Endothelial cell of umbilical vein (primary cell): ENCODE data around the gene PKDREJ. TPM values are rescaled to one million over a fixed set of nuclear protein-coding genes. Genes with fewer than 3 reads are reported as not detected.

Experiments used
- BruUV-seq: library from RNA; stranded (reverse); fragments of 400-500 nt; replicated peaks from 2 replicates; lab custom pipeline; 2021; lab: Mats Ljungman, UMichigan
- CTCF ChIA-PET: fragments of 300-600, 350-600 bp; sonication (Branson Sonifier 250); formaldehyde crosslinking; loops from one replicate; lab custom pipeline; 2021; ENCODE audit warnings: antibody characterized with exemption, inconsistent platforms; lab: Charles Lee
- POLR2A ChIA-PET: fragments of 300-600, 350-600 bp; sonication (Branson Sonifier 250); formaldehyde crosslinking; loops from one replicate; lab custom pipeline; 2021; ENCODE audit warnings: antibody characterized with exemption, inconsistent platforms; lab: Charles Lee
- DNase-seq: peaks from one replicate; pipeline ENCODE4 v3.0.0-alpha.2; 2011; ENCODE audit warnings: low read depth, low spot score
- FAIRE-seq: peaks from 2 replicates; lab custom pipeline; 2011; peaks lifted over from hg19 to GRCh38; lab: Jason Lieb, UNC
- H2AFZ ChIP-seq: 2 replicates; pipeline ENCODE4 v1.6.0; 2012; ENCODE audit warnings: low read depth, low read length, control low read depth, inconsistent platforms
- H3K27ac ChIP-seq: 2 replicates; pipeline ENCODE4 v1.5.1; 2011; ENCODE audit warnings: low read depth, mild to moderate bottlenecking, control low read depth, low read length, moderate library complexity; ENCODE audit not compliant: insufficient read depth
- H3K27me3 ChIP-seq, 2 experiments: 2 replicates each; pipeline versions ENCODE4 v1.6.0 to v1.6.1; 2011; ENCODE audit warnings: low read length in 2 of 2, mixed read lengths in 1 of 2; ENCODE audit not compliant: control insufficient read depth in 2 of 2, insufficient read depth in 2 of 2
- H3K36me3 ChIP-seq, 2 experiments: 2 replicates in 1 of 2; 3 replicates in 1 of 2; pipeline ENCODE4 v1.5.1; 2011; ENCODE audit warnings: low read length in 2 of 2, mild to moderate bottlenecking in 1 of 2, moderate library complexity in 1 of 2; ENCODE audit not compliant: control insufficient read depth in 2 of 2, insufficient read depth in 2 of 2; ENCODE audit errors: extremely low read depth in 1 of 2
- H3K4me1 ChIP-seq: 3 replicates; pipeline ENCODE4 v1.5.1; 2011; ENCODE audit warnings: mild to moderate bottlenecking, low read length; ENCODE audit not compliant: control insufficient read depth, insufficient read depth; ENCODE audit errors: extremely low read depth
- H3K4me2 ChIP-seq: 2 replicates; pipeline ENCODE4 v1.6.1; 2011; ENCODE audit warnings: low read length, control low read depth, mixed read lengths; ENCODE audit not compliant: insufficient read depth
- H3K4me3 ChIP-seq, 3 experiments: fragments of 200-600 bp in 1 of 3; sonication (generic), shearing (Covaris generic) in 1 of 3; replicated peaks in 1 of 3; 2 replicates each; pipeline ENCODE4 v1.5.1; 2011 to 2016; ENCODE audit warnings: control low read depth in 3 of 3, low read length in 3 of 3, mild to moderate bottlenecking in 2 of 3, inconsistent platforms in 1 of 3, low read depth in 1 of 3, moderate library complexity in 1 of 3; ENCODE audit not compliant: insufficient read depth in 1 of 3
- H3K79me2 ChIP-seq: 2 replicates; pipeline ENCODE4 v1.6.0; 2012; ENCODE audit warnings: low read length, inconsistent platforms; ENCODE audit not compliant: control insufficient read depth, insufficient read depth
- H3K9ac ChIP-seq: replicated peaks from 2 replicates; pipeline ENCODE3; 2011; ENCODE audit warnings: low read length, control low read depth; ENCODE audit not compliant: insufficient read depth; ENCODE audit errors: extremely low read depth
- H3K9me1 ChIP-seq: replicated peaks from 3 replicates; pipeline ENCODE4 v1.6.0; 2011; ENCODE audit warnings: mild to moderate bottlenecking, low read length; ENCODE audit not compliant: control insufficient read depth, insufficient read depth; ENCODE audit errors: extremely low read depth
- H3K9me3 ChIP-seq: replicated peaks from 2 replicates; pipeline ENCODE4 v1.5.1; 2012; ENCODE audit warnings: low read length, inconsistent platforms; ENCODE audit not compliant: control insufficient read depth, insufficient read depth
- H4K20me1 ChIP-seq: replicated peaks from 2 replicates; pipeline ENCODE3; 2011; ENCODE audit warnings: mild to moderate bottlenecking, low read length; ENCODE audit not compliant: control insufficient read depth, insufficient read depth; ENCODE audit errors: extremely low read depth
- CTCF ChIP-seq, 2 donors: IDR thresholded peaks; 1 replicate in 1 of 2; 2 replicates in 1 of 2; pipeline ENCODE4 v1.5.1; 2011; ENCODE audit warnings: low read length in 2 of 2, mild to moderate bottlenecking in 2 of 2, moderate library complexity in 2 of 2, control low read depth in 1 of 2, inconsistent platforms in 1 of 2, low read depth in 1 of 2; ENCODE audit not compliant: insufficient read depth in 1 of 2; ENCODE audit errors: extremely low read depth in 1 of 2
- EZH2 ChIP-seq: IDR thresholded peaks from 2 replicates; pipeline ENCODE4 v1.6.1; 2012; ENCODE audit warnings: borderline replicate concordance, low read depth, mild to moderate bottlenecking, moderate library complexity, low read length, inconsistent platforms; ENCODE audit not compliant: severe bottlenecking
- FOS ChIP-seq: IDR thresholded peaks from 2 replicates; pipeline ENCODE4 v1.6.1; 2011; ENCODE audit warnings: mild to moderate bottlenecking, low read length, moderate library complexity, borderline replicate concordance; ENCODE audit not compliant: insufficient read depth
- GATA2 ChIP-seq: IDR thresholded peaks from 2 replicates; pipeline ENCODE4 v1.7.0; 2011; ENCODE audit warnings: low read depth, mild to moderate bottlenecking, moderate library complexity, mixed read lengths, low read length; ENCODE audit not compliant: insufficient read length, insufficient read depth
- JUN ChIP-seq: IDR thresholded peaks from 2 replicates; pipeline ENCODE4 v1.6.1; 2011; ENCODE audit warnings: borderline replicate concordance, low read depth; ENCODE audit not compliant: insufficient read length, insufficient read depth
- MAX ChIP-seq: IDR thresholded peaks from 2 replicates; pipeline ENCODE4 v1.6.1; 2011; ENCODE audit not compliant: insufficient read depth, insufficient read length
- MYC ChIP-seq: IDR thresholded peaks from one replicate; pipeline ENCODE4 v1.6.1; 2011; ENCODE audit warnings: mild to moderate bottlenecking, low read depth, low read length
- POLR2A ChIP-seq: IDR thresholded peaks from 2 replicates; pipeline ENCODE4 v1.6.1; 2012; ENCODE audit warnings: low read depth, mild to moderate bottlenecking, control low read depth, low read length
- POLR2AphosphoS5 ChIP-seq: IDR thresholded peaks from 2 replicates; pipeline ENCODE4 v1.6.1; 2012; ENCODE audit warnings: low read depth, mild to moderate bottlenecking, control low read depth, low read length, moderate library complexity; ENCODE audit not compliant: insufficient read depth
- dilution Hi-C: fragments of 300-500 bp; cut with MboI; formaldehyde crosslinking; loops from one replicate; pipeline ENCODE4 v1.15.0; 2019; ENCODE audit warnings: low sequenced_read_pairs; ENCODE audit not compliant: extremely low pct_ligation_motif_present
- intact Hi-C: fragments of 100-400 bp; cut with micrococcal nuclease; formaldehyde crosslinking; loops from one replicate; pipeline ENCODE4 v1.10.0; 2022
- polyA plus RNA-seq, 4 experiments: library from polyadenylated mRNA; depleted of rRNA in 3 of 4; stranded (reverse) in 3 of 4; unstranded in 1 of 4; fragments of >200 nt; gene quantifications; 2 replicates each; pipeline versions ENCODE4 v1.2.1 to v1.2.3, GENCODE V29; 2011 to 2012; ENCODE audit warnings: missing spikeins in 1 of 4
- total RNA-seq: library from RNA; stranded (reverse); gene quantifications from 2 replicates; pipeline ENCODE4 v1.2.3, GENCODE V29; 2021

Gene PKDREJ
- total and polyA plus RNA-seq, 2 donors (not counting 3 experiments of a cell fraction or from before 2014, with no cell fraction given): not detected

- no peaks in the 10 kb centered on the region for H3K9me1 ChIP-seq
- no peak overlapping the region for H3K4me2 ChIP-seq
- intact Hi-C loops (no loop called here), dilution Hi-C loops (no loop called here)
- BruUV-seq: no TSS peak
- H3K4me3 ChIP-seq: no peak overlapping the region
- H3K9ac ChIP-seq: no peak overlapping the region
- no peak overlapping the region for H2AFZ ChIP-seq
- no peaks in the 10 kb centered on the region for H3K9me3 ChIP-seq
- FAIRE-seq (no peak), DNase-seq (no peak)
- ChIA-PET POLR2A (no interaction called here), CTCF (no interaction called here)
- no peaks in the 10 kb centered on the region for H3K27me3 ChIP-seq
- no peak overlapping the region for H3K27ac ChIP-seq
- no peaks in the 10 kb centered on the region for H3K4me1 ChIP-seq
- no peaks in the 10 kb centered on the region for H4K20me1 ChIP-seq
- TF ChIP-seq POLR2A (no peak), POLR2AphosphoS5 (no peak), EZH2 (no peak), JUN (no peak), MAX (no peak), MYC (no peak)
- H3K79me2 ChIP-seq: no peaks in the 10 kb centered on the region
- no peaks in the 10 kb centered on the region for H3K36me3 ChIP-seq
These were observed 23.1 kb downstream of the PKDREJ start for GRCh38 chr22:46240073-46240472.

- no peak overlapping the region for H2AFZ ChIP-seq
- BruUV-seq: no TSS peak
- H3K9me1 ChIP-seq: no peaks in the 10 kb centered on the region
- FAIRE-seq (no peak), DNase-seq (no peak)
- no peaks in the 10 kb centered on the region for H3K9me3 ChIP-seq
- no peak overlapping the region for H3K27ac ChIP-seq
- no peaks in the 10 kb centered on the region for H3K79me2 ChIP-seq
- CTCF ChIA-PET: no interaction called here
- dilution Hi-C loops (no loop called here), intact Hi-C loops (no loop called here)
- H3K4me1 ChIP-seq: no peaks in the 10 kb centered on the region
- H3K27me3 ChIP-seq: no peaks in the 10 kb centered on the region
- H3K36me3 ChIP-seq: no peaks in the 10 kb centered on the region
- POLR2A ChIA-PET: no interaction called here
- no peaks in the 10 kb centered on the region for H4K20me1 ChIP-seq
- no peak overlapping the region for H3K4me2 ChIP-seq
- TF ChIP-seq POLR2AphosphoS5: no peak
- TF ChIP-seq MYC: no peak
- TF ChIP-seq FOS: no peak
- TF ChIP-seq MAX: no peak
- TF ChIP-seq JUN: no peak
- no peak for TF ChIP-seq POLR2A
- TF ChIP-seq CTCF (IDR thresholded peaks at IDR 0.05; ENCODE audit: extremely low read depth in 1 of 2, insufficient read depth in 1 of 2, low read depth in 1 of 2, low read length in 2 of 2): no peak
- no peak for TF ChIP-seq EZH2
- TF ChIP-seq GATA2: no peak
- H3K4me3 ChIP-seq: no peak overlapping the region
- no peak overlapping the region for H3K9ac ChIP-seq
These were observed 23.7 kb downstream of the PKDREJ start for GRCh38 chr22:46239261-46240048.
